Left kidney (tissue), 1 donor: ENCODE measurements around the gene NKRF. TPM values are rescaled to one million over a fixed set of nuclear protein-coding genes. Genes with fewer than 3 reads are reported as not detected.

ENCODE experiments used
- polyA plus RNA-seq: library from polyadenylated mRNA; unstranded; fragments of 120-200 nt; gene quantifications from one replicate; pipeline ENCODE4 v1.2.1, GENCODE V29; 2013; ENCODE audit not compliant: insufficient read length

NKRF gene
- polyA plus RNA-seq, 1 donor = 16.6 TPM

Other genes starting within 250 kb of the NKRF start
- 7.4 TPM for gene SLC25A43, start 207.1 kb downstream of the NKRF start, polyA plus RNA-seq
- 340 TPM for gene SLC25A5, start 138.0 kb downstream of the NKRF start, polyA plus RNA-seq
- 36.9 TPM for gene STEEP1, start 41.0 kb downstream of the NKRF start, polyA plus RNA-seq
- gene UBE2A, start 31.9 kb downstream of the NKRF start, polyA plus RNA-seq = 104 TPM
- gene SEPTIN6, start 86.7 kb upstream of the NKRF start, polyA plus RNA-seq = 81.2 TPM
- gene SOWAHD, start 152.2 kb upstream of the NKRF start, polyA plus RNA-seq = 0.38 TPM
- gene RPL39, start 185.2 kb upstream of the NKRF start, polyA plus RNA-seq = 2,143 TPM
- 41.7 TPM for gene UPF3B, start 246.5 kb upstream of the NKRF start, polyA plus RNA-seq